Stimulated activated CD8-positive, alpha-beta memory T cell treated with anti-CD3 and anti-CD28 coated beads, Interleukin-15, amount 100 ng/mL, for 48 hours (primary cell): ENCODE data around the gene NOC4L.
"Not testable (repeated sequence)": the region's sequence is repeated elsewhere in the genome, so short reads cannot be mapped to it uniquely, and the experiment has no call there.

Experiments
- DNase-seq, 2 donors: peaks; one replicate each; pipeline ENCODE4 v3.0.0-alpha.2; 2020; ENCODE audit warnings: low read depth in 2 of 2

Gene NOC4L

DNA sequence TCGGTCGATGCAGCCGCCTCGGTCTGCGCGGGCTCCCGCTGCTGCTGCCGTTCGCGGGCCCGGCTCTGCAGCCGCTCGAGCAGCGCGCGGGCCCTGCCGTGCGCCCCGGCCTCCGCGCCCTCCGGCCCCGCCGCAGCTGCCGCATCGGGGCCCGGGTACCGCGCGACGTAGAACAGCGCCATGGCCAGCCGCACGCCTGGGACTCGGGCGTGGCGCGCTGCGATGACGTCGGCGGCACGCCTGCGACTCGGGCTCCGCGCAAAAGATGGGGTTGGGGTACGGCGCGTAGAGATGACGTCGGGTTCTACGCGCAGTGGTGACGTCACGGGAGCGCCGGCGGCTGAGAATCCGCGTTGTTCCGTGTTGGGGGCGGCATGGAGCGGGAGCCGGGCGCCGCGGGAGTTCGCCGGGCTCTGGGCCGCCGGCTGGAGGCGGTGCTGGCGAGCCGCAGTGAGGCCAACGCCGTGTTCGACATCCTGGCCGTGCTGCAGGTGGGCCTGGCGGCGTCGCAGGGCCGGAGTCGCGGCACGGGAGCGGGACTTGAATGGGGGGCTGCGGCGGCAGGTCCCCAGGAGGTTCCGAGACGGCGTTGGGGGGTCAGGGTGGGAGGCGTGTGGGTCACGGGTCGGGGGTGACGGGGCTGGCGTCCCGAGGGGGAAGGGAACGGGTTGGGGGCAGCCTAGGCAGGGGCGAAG lies at the start of gene NOC4L, which contains the start of gene DDX51:
Gene NOC4L (plus strand): TSS at position 343 of the 695 bp plus-strand sequence. CDS start 32 bp downstream, at position 375.
Gene DDX51 (minus strand): TSS at position 205 of the 695 bp plus-strand sequence. CDS start 23 bp downstream, at position 182.
- DNase-seq = peak; percentile 93

DNA sequence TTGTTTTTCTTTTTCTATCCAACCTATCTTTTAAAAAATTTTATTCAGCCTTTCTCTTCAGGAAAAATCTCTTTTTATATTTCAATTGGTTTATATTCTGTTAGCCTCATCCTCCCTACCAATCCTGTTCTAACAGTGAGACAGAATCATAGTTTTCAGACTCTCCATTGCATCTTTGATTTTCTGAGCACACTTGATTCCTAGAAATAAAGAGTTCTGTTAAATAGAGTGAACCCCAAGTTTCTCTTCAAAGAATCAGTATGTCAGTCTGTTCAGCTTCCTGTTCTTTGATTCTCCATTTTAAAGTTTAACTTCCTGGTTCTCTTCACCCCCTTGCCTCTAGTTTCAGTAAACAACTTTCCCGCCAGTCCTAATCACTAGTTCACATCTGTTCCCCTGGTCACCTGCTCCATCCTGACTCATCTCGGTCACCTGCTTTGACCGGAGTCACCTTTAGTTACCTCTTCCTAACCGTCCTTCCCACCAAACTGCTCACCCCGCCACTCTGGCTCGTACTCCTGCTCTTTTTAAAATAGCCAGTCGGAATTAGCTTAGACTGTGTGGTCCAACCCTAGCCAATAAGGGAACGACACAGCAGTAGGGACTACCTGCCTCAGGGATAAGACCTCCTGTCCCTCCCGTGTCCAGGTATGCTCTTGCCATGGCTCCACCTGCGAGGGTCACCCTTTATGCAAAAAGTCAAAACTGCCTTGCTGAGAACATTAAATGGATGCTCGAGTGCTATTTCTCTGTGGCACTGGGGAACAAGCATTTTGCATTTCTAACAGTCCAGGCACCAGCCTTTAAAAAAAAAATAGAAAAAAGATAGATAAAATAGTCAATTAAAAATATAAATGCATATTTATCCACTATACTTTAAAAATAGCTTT lies 48.5 kb upstream of the NOC4L start:
- no peak for DNase-seq

DNA sequence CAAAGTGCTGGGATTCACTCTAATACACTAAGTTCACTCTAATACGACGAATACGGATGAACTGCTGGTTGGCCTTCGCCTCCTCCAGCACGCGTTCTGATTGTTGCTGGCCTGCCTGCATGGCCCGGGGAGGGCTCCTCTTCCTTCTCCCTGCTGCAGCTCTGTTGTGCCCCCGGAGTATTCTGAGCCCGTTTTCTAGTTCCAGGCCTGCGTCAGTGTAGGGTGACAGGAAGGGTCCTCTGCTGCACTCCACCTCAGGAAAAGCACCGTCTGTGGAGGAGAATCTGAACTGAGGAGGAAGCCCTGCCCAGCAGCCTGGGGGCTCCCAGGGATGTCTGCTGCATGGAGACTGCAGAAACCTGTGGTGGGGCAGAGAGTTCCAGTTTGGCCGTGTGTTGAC lies 44.5 kb upstream of the NOC4L start:
- no peak for DNase-seq

DNA sequence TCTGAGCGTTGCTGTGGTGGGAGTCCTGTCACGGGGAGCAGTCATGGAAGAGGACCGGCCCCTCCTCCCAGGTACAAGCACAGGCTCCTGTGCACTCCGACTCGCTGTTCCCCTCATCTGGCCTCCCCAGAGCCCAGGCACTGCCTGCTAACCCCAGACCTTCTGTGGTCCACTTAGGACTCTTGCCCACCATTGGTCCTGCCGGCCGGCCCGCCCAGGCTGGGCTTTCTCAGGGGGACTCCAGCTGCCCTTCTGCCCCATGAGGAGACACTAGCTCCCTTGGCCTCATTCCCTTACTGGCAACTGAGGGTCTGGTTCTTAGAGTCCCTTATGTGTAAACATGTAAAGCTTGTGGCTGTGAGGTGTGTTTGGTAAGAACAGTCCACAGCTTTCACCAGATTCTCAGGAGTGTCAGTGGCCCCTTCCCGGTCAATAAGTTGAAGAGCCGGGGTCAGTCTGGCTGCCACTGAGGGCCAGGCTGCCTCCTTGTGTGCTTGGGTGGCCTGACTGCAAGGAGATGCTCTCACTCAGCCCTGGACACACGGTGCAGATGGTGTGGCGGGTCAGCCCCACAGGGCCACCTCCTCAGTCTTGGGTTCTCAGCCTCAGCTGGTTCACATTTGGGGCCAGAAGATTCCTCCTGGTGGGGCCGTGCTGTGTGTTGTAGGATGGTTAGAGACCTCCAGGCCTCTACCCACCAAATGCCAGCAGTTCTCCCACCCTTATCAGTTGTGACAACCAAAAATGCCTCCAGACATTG lies 43.8 kb upstream of the NOC4L start:
- no peak for DNase-seq

DNA sequence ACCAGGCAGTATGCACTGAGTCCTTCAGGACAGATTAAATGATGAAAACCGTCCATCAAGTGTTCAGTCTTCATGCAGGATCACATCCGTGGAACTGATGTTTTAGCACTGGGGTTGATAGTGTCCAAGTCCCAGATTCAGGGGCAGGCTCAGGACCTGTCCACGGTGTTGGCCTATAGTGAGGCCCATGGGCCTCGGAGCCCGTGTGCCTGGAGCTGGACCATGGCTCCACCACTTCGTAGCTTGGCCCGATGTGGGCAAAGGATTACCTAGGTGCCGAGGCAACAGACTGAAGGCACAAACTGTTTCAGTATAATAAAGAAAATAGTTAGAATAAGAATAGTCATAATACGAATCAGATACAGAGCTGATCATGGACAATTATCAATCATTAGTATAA lies 42.0 kb upstream of the NOC4L start:
- DNase-seq = no peak

DNA sequence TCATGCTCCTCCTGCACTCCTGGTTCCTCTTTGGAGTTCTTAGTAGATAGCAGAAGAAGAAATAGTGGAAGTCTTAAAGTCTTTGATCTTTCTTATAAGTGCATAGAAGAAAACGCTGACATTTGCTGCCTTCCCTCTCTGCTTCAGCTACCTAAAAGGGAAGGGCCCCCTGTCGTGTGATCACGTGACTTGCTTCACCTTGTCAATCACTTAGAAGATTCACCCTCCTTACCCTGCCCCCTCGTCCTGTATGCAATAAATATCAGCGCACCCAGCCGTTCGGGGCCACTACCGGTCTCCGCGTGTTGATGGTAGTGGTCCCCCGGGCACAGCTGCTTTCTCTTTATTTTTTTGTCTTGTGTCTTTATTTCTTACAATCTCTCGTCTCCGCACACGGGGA lies 41.2 kb upstream of the NOC4L start:
- not testable (repeated sequence) for DNase-seq

DNA sequence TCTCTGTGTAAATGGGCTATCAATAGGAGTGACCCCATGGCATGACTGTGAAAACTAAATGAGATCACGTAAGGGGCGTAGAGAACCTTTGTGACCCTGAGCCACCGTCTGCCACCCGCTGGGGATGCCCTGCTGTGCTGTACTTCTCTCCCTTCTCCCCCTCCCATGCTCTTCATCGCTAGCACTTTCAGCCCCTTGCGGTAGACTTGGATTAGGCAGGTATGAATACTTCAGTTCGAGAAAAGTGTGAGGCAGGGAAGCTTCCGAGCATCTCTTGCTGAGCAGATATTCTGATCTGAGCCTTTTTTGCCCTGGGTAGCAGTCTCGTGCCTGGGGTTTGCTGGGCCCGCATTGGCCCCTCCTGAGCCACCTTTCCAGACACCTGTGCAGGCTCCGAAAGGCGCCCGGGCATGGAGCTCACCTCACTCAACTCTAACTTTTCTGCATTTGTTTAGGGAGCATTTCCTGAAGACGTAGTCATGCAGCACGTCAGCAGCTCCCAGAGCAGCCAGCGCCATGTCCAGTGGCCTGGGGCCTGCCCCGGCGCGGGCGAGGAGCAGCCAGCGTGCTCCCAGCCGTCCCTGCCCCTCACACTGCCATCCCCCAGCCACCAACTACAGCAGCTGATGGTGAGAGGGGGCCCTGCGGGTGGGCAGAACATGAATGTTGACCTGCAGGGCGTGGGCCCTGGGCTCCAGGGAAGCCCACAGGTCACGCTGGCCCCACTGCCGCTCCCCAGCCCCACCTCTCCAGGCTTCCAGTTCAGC lies 40.5 kb upstream of the NOC4L start:
- no peak for DNase-seq

DNA sequence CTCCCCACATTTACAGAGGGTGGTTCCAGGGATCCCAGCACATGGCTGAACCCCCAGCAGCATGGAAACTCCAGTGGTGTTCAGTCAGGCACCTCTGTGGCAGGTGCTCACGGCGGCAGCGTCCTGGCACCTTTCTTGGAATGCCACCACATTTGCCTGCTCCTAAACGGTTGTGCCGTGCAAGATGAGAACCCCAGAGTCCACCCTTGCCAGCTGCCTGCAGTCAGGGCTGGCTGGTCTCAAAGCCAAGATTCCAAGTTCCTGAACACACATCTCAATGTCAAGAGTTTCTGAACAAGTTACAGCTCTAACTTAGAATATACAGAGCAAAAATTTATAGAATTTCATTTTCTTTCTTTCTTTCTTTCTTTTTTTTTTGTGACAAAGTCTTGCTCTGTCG lies 38.8 kb upstream of the NOC4L start:
- no peak for DNase-seq

DNA sequence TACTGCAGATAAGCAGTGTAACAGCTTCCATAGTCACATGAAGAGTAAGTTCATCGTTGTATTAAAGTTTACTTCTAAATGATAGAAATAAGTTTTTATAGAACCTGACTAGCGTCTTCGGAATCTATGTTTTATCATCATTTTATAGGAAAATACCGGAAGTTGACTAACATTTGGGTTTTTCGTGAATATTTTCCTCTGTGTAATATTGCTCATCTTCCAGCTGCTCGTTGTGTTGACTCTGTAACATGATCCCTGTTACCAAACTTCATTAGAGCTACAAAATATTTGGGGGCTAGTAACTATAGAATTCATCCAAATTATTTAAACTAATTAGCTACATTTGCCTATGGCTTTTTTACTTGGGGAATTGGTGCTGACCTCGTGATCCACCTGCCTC lies 37.3 kb upstream of the NOC4L start:
- DNase-seq = no peak

DNA sequence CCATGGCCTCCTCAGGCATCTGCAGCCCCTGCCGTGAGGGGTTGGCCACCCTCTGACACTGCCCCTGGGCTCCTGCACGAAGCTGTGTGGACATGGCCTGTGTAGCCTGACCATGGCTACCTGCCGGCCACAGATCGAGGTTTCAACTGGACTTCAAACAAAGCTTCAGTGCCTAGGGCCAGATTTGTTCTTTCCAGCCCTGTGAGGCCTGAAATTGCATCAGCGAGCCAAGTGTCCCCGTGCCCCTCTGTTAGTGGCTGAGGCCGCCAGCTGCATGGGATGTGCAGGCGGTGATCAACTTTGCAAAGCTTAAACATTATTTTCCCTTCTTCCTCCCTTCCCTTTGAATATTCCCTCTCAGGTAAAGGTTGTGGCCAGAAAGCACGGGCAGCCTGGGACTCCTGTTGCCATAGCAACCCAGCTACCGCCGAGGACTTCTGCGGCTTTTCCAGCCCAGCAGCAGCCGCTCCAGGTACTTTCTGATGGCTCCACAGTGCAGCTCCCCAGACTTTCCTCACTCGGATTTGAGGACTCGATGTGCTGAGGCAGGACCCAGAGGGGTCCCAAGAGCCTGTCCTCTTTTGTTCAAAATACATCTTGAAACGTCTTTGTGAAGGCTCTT lies 35.9 kb upstream of the NOC4L start:
- no peak for DNase-seq

DNA sequence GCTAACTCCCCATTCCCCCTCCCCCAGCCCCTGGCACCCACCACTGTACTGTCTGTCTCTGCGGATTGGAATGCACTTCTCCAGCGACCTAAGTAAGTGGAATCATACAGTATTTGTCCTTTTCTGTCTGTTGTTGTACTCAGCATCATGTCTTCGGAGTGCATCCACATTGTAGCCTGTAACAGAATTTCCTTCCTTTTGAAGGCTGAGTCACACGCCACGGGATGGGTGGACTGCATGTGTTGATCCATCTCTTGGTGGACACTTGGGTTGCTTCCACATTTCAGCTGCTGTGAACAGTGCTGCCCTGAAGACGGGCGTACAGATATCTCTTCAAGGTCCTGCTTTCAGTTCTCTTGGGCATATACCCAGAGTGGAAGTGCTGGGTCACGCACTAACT lies 34.5 kb upstream of the NOC4L start:
- no peak for DNase-seq

DNA sequence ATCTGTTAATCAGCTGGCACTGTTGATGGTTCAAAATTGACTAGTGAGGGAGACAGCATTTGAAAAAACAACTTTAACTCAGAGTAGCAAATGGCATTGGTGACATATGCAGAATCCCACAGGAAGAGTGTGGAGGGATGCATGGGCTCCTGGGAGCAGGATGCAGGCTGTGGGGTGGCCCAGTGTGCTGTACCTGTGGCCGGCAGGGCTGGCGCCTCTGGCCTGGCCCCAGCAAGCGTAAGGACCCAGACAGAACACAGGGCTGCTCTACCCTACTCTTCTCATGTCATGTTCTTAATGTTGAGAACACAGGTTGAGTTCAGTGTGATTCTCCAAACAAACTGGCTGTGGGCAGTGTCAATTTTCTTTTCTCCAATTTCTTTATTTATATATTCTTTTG lies 33.6 kb upstream of the NOC4L start:
- no peak for DNase-seq

DNA sequence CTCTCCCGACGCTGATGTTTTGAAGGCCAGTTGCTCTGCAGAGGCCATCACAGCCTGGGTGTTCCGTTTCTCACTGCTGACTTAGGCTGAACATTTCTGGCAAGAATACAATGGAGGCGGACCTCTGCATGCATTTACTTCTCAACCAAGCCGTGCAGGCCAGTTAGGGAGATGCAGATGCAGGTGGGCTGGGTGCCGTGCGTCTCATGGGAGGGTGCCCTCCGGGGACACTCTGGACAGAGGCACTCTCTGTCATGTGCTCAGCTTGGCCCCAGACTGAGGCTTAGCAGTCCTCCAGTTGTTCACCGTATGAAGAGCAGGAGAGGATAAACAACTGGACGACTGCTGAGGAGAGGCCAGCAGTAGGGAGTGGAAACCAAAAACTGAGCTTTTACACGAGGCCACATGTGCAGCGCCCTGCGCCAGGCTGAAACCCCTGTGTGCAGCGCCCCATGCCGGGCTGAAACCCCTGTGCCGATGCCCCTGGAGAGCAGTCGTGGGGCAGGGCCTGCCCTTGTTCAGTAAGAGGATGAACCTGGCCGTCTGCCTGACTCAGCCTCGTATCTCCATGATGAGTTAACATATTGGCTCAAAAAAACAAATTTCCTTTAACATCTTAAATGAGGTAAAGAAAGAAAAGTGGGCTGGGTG lies 32.5 kb upstream of the NOC4L start:
- no peak for DNase-seq

DNA sequence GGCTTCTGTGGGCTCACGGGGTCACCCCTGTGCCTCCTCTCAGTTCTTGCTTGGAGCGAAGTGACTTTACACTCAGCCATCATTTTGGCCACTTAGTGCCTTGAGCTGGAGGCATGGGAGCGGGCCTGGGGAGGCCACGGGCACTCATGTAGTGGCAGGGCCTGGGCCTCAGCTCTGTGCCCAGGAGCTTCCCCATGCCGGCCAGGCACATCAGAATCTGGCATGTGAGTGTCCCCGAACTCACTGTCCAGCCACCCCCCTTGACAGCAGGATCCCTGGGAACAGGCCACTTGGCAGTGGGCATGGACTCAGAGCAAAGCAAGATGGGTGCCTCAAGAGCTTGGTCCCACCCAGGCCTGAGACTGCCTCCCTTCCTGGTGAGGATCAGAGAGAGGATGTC lies 29.6 kb upstream of the NOC4L start:
- no peak for DNase-seq

DNA sequence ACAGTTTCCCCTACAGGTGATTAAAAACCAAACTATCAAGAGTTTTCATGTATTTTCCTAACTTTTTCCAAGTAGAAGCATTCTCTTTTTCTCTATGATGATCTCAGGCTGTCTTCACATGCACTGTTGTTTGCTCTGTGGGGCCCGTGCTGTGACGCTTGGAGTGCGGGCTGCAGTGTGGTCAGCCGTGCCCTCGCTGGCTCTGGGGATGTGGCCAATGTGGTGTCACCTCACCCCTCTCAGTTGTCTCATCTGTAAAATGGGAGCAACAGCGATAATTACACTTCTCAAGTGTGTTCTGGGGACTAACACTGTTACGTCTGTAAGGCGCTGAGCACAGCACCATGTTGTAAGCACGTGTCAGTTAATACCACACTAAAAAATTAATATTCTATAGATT lies 28.8 kb upstream of the NOC4L start:
- no peak for DNase-seq

DNA sequence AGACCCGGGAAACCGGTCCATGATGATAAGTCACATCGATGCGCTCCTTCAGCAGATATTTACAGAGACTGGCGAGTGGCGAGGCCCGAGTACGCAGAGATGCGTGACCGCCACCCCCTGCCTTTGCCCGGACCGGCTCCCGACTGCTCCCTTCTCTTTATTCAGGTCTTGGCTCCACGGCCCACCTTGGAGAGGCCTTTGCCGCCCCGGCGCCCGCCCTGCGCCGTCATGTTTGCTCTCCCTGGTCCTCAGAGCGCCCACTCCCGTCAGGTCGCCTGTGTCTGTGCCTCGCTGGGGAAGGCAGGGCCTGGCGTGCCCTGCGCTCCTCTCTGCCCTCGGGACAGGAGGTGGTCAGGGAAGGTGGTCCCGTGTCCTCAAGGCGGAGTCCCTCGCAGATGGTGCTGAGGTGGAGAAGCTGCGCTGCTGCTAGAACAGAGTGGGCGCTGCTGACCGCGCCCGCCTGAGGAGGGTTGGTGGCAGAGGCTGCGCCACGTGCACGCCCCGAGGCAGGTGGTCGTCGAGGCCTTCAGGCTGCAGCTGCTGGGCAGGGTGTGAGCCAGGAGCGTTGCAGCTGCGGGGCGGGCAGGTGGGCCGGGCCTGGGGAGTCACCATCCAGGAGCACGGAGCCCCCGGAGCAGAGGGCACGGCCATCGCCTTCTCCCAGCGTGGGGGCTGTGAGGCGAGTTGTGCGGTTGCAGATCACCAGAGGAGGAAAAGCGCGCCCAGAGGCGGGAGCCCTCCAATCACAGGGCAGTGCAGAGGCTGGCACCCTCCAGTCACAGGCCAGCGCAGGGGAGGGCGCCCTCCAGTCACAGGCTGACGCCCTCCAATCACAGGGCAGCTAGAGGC lies 27.3 kb upstream of the NOC4L start:
- DNase-seq = no peak

DNA sequence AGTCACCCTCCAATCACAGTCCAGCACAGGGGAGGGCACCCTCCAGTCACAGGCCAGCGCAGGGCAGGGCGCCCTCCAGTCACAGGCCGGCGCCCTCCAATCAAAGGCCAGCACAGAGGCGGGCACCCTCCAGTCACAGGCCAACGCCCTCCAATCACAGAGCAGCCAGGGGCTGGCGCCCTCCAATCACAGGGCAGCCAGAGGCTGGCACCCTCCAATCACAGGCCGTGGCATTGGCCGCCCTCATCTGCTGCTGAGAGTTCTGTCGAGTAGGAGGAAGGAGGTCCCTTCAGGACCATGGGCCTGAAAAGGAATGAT lies 26.7 kb upstream of the NOC4L start:
- DNase-seq = no peak

DNA sequence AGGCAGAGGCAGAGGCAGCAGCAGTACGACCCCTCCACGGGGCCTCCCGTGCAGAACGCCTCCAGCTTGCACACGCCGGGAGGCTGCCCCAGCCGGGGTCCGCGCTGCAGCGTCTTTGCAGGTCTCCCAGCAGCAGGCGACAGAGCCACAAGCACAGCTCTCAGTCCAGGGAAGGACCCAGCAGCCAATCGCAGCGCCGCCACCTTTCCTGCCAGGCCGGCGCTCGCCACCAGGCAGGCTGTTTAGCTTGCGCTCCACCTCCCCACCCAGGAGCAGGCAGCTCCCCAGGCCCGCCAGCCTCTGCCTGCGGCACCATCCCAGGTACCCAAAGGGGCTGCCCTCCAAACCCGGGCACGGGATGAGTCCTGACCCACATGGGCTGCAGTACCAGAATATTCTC lies 25.4 kb upstream of the NOC4L start:
- DNase-seq = no peak

DNA sequence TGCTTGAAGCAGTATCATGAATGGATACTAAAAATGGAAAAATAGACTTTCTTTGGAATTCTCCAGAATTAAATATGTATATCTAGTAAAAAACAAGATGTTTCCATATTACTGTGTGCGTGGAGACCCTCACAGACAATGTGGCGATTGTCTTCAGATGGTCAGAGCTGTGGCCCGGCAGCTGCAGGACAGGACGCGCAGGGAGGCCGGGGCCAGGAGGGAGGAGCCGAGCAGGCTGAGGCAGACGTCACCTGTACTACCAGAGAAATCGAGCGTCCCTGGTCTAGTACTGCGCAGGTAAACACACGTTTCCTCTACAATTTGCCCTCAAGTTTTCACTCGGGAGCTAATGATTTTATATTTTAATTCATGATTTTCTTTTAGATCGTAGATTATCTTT lies 23.0 kb upstream of the NOC4L start:
- no peak for DNase-seq
